Stimulated activated CD4-positive, alpha-beta T cell treated with anti-CD3 and anti-CD28 coated beads, TNF-alpha, amount 100 ng/mL, for 1 hour (primary cell): ENCODE measurements around the gene MCOLN3.
"Not testable (repeated sequence)": the region's sequence is repeated elsewhere in the genome, so short reads cannot be mapped to it uniquely, and the experiment has no call there.

Experiments used
- DNase-seq, 3 donors: peaks; one replicate each; pipeline ENCODE4 v3.0.0-alpha.2; 2020; ENCODE audit warnings: low read depth in 3 of 3, low spot score in 1 of 3

Gene MCOLN3

DNA sequence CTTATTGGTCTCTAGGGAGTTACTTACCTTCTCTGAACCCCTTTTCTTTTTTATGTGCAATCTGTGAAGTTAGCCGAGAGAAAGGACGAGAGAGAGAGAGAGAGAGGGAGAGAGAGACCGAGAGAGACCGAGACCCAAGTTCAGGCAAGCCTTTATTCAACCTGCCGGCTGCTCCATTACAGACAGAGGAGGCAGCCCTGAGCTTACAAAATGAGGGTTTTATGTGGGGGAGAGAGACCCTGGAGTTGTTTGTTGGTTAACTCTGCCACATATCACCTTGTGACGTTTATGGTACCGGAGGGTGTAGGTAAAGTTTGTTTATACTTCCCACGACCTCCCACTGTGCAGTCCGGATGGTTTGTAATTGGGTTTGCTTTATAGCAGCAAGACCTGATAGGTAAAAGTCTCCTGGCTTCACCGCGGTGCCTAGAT is 1.5 kb upstream of the MCOLN3 start:
- DNase-seq = no peak

DNA sequence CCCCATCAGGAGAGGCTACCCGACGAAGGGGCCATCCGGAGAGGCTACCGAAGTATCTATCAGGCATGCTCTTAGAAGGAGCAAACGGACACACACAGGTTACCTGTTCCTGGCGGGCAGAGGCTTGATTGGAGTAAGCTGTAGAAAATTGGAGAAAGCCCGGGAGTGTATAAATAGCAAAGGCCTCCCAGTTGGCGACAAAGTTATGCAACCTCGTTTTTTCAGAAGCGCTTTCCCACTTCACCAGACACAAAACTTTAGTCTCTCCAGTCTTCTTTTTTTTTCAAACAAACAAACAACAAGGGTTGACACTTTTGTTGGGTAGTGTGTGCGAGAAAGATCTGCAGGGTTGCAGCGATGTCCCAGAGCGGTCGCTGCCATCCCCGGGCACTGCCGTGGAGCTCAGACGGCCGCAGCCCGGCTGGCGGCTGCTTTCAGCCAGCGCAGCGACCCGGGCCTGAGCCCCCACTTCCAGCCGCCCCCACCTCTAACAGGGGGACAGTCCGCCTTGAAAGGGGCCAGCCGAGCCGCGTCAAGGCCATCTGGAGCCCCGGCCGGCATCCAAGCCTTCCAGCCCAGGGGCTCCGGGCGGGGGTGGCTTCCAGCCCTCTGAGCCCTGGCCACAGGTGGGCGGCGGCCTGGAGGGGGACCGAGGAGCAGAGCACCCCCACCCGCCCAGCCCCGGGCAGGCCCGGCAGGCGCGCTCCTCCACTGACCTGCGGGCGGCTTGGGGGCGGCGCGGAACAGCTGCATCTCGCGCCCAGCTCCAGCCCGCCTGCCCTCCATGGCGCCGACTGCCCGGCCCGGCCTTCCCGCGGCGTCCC is 616 bp downstream of the MCOLN3 start:
- DNase-seq = no peak

DNA sequence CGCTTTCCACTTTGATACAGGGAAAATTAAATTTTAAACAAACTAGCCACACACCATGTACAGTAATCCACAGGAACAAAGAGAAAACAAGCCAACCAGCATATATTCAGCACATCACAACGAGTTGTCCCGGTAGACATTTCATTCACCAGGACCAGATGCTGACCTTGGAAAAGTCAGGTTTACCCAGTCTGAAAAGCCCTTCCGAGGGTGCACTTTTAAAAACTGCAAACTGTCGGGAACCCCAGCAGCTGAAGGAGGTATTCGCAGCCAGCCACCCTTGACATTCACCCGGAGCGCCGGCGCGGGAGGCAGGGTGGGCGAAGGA is 1.2 kb downstream of the MCOLN3 start:
- DNase-seq = no peak

DNA sequence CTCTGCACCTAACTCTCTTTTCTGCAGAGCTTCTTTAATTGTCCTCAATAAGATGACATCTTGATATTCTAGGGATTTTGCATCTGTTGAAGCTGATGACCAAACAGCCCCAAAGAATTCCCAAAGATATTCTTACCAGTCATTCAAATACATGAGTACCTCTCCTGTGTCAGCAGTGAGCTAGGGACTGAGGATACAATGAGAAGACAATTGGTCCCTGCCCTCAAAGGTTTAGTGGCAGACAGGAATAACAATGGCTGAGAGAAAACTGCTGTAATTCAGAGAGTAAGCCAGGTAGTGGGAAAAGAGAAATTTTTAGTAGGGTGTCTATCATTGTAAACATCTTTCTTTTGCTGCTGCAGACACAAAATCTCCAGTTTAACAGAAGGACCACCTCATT is 5.9 kb downstream of the MCOLN3 start:
- no peak for DNase-seq

DNA sequence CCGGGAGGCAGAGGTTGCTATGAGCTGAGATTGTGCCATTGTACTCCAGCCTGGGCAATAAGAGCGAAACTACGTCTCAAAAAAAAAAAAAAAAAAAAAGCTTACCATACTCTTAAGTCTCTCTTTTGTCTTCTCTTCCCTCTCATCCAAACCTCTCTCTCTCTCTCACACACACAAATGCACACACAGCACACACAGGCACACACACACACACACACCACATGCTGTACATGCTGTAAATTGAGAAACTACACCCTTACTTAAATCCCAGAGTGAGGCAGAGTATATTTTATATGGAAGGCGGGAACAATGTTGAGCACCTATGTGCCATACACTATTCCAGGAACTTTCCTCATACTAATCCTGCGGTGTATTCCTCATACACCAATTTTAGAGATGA is 6.5 kb downstream of the MCOLN3 start:
- DNase-seq = no peak

DNA sequence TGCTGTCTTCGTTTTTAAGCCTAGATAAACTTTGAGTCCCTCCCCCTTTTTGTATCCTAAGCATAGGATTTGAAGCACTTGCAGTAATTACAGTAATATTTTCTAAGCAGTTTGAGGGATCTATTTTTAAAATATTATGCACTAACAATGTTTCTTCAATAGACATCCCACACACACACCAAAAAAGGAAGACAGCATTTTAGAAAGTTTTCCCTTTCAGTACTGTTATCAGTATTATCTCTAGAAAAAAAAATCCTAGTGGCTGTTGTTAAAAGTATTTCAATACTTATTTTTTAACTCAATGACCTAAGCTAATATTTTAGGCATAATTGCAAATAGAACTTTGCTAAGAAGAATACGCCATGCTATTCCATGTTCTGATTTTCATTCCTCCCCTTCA is 15.1 kb downstream of the MCOLN3 start:
- no peak for DNase-seq

DNA sequence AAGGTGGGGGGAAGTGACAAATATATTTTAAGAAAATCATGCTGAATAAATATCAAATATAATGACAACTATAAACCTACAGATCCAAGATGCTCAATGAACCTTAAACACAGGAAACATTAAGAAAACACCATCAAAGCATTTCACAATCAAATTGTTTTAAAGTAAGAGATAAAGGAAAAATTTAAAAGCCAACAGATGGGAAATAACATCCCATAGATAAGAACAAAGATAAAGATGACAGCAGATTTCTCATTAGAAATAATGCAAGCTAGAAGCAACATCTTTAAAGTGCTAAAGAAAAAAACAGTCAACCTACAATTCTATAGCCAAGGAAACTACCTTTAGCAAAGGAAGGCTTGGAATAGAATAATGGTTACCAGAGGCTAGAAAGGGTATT is 17.8 kb downstream of the MCOLN3 start:
- DNase-seq = no peak

DNA sequence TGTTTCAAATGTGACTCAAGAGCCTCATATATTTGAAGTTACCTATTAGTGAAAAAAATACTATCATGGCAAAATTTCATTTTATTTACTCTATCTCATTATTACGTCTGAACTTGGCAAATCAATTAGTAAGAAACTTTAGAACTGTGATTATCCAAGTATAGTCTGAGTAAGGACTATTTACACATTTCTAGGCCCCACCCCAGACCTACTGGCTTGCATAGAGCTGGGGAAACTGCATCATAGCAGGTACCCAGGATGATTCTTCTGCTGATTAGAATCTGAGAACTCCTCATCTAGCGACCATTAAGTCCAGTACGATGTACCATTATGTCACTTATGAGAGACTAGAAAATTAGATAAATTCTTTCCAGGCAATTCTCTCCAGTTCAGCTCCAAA is 20.1 kb downstream of the MCOLN3 start:
- DNase-seq = no peak

DNA sequence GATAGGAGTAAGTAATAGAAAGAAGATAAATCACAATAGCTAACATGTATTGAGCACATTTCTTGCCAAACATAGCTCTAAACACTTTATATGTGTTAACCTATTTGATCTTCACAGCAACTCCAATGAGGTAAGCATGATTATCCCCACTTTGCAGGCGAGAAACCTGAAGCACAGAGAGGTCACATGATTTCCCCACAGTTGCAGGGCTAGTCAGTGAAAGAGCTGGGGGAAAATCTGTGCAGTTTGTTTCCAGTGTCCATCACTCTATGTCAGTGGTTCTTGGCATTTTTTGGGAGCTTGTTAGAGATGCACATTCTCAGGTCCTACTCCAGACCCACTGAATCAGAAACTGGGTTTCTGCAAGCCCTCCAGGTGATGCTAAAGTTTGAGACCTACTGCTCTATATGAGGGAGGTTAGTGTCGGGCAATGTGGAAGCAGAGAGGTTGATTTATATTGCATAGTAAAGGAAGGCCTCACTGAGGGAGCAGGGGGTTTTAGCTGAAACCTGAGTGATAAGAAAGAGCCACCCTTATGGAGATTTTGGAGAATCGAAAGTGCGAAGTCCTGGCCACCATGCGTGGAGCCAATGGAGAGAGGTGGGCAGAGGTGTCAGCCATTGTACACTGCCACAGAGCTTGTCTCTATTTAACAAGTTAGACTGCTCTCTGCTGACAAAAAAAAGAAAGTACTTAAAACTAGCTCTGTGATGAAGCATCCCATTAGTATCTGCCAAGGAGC is 20.9 kb downstream of the MCOLN3 start:
- no peak for DNase-seq

DNA sequence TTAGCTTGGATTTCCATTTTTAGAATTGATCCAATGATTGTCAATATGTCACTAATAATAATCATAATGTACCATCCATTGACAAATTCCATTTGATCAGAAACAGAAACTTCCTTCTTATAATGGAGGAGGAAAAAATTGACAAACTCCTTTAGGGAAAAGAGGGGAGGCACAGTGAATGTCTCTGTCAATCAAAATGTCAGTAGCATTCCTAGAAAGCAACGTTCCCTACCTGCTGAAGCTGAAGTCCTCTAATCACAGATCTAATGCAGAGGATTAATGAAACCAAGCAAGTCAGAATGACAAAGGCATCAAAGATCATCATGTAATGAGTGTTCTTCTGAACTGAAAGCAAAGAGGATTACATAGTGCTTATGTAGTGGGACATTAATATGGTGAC is 22.4 kb downstream of the MCOLN3 start:
- no peak for DNase-seq

DNA sequence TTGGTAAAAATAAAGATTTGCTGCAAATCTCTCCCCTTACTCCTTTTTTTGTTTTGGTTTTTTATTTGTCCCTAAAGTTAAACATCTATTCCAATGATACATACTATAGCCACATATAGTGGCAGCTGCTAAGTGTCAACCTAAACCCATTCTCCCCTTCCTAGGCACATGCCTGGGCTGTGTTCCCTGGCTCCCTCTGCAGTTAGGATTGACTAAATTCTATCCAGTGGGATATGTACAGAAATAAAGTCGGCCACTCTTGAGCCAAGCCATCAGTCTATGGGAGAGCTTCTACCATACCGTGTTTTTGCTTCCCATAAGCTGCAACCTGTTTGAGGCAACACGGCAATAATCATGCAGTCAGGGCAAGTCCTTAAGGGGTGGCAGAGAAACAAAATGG is 23.6 kb downstream of the MCOLN3 start:
- no peak for DNase-seq

DNA sequence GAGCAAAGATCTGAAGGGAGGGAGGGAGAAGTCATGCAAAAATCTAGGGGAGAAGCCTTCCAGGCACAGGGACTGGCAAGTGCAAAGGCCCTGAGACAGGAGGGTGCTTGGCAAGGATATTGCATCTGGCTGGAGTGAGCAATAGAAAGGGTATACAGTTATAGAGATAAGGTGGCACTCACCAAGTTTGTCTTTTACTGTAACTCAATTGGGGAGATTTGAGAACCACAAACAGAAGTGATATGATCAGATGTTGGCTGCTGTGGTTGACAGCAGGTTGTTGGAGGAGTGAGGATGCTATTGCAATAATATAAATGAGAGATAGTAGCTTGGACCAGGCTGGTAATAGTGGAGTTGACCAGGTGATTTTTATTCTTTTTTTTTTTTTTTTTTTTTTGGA is 25.6 kb downstream of the MCOLN3 start:
- no peak for DNase-seq

DNA sequence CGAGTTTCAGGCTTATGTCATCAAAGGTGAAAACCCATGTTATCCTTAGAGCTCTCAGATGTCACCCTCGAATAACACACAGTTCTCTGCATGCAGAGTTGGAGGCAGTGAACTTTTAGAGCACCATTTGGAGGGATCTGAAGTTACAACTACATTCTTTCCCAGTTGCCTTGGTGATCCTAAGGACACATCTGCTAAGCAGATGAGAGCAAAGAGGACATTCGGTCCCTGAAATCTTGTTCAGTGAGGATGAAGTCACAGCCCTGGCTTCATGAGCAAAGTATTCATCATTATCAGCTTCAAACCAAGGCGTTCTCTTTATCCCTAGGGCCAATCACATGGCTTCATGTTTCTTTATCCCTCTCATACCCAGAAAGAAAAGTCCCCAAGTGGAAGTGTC is 28.3 kb downstream of the MCOLN3 start:
- no peak for DNase-seq

DNA sequence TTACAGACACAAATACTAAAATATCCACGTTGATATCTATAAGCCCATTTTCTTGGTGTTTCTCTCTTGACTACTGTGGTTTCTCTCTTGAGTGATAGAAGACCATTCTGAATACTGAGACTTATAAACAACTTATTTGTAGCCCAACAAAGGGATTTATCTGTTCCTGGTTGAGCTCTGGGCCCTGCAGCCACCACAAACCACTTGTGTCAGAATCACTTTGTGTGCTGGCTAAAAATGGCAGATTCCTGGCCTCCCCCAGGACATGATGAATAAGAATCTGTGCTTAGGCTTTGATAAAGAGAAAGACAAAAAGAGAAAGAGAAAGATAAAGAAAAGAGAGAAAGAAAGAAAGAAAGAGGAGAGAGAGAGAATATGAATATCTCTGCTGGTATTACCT is 32.5 kb downstream of the MCOLN3 start:
- DNase-seq = no peak

DNA sequence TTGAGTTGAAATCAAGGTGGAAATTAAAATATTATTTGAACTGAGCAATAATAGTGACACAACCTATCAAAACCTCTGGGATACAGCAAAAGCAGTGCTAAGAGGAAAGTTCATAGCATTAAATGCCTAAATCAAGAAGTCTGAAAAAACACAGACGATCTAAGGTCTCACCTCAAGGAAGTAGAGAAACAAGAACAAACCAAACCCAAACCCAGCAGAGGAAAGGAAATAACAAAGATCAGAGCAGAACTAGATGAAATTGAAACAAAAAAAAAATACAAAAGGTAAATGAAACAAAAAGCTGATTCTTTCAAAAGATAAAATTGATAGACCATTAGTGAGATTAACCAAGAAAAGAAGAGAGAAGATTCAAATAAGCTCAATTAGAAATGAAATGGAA is 42.7 kb downstream of the MCOLN3 start:
- DNase-seq = not testable (repeated sequence)

DNA sequence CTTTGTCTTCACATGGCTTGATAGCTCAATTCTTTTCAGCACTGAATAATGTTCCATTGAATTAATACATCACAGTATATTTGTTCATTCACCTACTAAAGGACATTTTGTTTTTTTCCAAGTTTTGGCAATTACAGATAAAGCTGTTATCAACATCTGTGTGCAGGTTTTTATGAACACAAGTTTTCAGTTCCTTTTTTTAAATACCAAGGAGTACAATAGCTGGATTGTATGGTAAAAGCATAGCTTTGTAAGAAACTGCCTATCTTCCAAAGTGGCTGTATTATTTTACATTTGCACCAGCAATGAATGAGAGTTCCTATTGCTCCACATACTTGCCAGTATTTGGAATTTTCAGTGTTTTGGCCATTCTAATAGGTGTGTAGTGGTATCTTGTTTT is 46.6 kb downstream of the MCOLN3 start:
- DNase-seq = no peak

DNA sequence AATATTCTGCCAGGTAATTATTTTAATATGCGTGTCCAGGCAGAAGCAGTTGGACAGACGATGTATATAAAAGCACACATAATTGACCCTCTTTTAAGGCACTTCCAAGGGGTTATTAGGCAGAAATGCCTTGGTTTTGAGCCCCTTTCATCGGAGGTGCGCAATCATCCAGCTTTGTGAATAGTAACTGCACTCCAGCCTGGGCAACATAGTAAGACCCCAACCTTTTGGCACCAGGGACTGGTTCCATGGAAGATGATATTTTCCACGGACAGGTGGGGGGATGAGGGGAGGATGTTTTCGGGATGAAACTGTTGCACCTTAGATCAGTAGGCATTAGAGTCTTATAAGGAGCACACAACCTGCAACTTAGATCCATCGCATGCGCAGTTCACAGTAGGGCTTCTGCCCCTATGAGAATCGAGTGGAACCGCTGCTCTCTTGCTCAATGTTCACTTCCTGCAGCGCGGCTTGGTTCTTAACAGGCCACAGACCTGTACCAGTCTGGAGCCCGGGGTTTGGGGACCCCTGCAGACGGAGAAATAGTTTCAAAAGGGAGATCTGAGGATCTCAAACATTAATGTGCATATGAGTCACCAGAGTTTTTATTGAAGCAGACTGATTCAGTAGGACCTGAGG is 49.5 kb downstream of the MCOLN3 start:
- peak in 1 of 3 donors; percentile 12 for DNase-seq

DNA sequence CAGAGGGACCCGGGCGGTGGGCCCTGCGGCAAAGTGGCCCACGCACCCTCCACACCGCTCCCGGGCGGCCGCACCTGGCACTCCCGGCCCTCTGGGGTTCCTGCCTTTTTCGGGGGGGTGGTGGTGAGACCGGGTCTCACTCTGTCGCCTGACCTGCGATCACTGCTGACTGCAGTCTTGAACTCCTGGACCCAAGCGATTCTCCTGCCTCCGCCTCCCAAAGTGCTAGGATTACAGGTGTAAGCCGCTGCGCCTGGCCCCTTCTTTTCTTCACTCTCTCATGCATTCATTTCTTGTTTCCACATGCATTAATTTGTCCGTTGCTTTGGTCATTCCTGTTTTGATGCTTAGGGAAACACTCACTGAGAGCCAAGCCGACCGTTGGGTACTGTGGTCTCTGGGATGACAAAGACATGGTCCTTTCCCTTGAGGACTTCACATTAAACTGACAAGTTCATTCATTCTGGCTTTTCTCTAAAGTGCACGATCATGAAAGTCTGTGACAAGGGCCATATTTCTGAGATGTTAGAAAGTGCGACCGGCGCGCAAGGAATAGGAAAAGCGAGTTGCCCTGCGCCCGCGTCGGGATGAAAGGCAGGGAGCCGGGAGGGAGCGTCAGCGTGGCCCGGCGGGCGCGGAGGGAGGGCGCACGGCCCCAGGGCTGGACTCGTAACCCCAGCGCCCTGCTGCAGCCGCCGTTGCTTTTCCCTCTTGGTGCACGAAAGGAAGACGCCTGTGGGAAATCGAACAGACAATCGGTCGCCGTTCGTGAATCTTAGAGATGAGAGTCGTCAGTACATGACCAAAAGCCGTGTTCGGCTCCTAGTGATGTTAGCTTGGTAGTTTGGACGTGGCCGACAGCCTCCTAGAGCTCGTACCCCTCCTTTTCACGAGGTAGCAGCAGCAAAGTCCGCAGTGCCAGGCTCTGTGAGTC is 50.4 kb downstream of the MCOLN3 start:
- no peak for DNase-seq

DNA sequence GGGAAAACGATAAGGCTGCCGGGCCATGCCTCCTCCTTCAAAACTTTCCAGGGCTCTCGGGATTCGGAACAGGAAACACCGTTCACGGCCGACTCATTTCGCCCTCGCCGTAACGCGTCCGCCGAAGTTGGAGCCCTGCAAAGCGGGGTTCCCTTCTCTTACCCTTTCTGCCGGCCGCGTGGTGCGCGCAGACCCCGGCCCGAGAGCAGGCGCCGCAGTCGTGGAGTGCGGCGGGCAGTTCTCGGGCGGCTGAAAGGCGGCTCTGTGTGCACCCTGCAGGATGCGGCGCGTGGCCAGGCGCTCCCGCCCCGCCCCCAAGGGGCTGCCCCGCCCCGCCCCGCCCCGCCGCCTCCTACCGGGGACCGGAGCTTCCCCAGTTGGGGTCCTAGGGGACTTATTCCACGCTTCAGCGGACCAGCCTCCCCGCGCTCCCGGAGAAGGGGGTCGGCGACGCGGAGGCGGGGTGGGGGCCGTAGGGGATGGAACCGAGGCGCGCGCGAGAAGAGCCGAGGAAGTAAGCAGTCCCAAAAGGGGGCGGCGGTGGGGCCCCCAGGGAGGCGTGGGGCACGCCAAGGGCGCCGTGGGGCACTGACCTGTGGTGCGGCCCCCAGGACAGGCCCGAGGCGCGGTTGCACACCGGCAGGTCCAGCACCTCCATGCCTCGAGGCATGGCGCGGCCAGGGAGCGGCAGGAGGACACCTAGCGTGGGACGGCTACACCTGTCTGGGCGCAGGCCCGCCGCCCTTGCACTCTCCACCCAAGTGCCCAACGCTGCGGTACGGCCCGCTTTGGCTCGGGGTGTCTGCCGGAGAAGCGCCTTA is 51.2 kb downstream of the MCOLN3 start, which contains the start of gene MCOLN2:
Gene MCOLN2 (minus strand): TSS at position 268 of the 821 bp plus-strand sequence. CDS start 241 bp downstream, at position 27.
- peak in 1 of 3 donors; percentile 17 for DNase-seq
